HCT116 (cell line): ENCODE measurements around the gene IL1RL1. TPM values are rescaled to one million over a fixed set of nuclear protein-coding genes. Genes with fewer than 3 reads are reported as not detected.

ENCODE experiments used
- ATAC-seq: fragments of 200-7000 bp; cut with Tn5 transposase; 2 replicates; pipeline ENCODE4 v1.9.1; 2020; ENCODE audit warnings: mild to moderate bottlenecking, moderate library complexity
- BruUV-seq: library from RNA; stranded (reverse); fragments of 400-500 nt; replicated peaks from 2 replicates; lab custom pipeline; 2021; lab: Mats Ljungman, UMichigan
- CTCF ChIA-PET: fragments of 300-600 bp; sonication (Branson Sonifier 250); formaldehyde crosslinking; loops from one replicate; lab custom pipeline; 2021; ENCODE audit warnings: antibody characterized with exemption; lab: Charles Lee
- POLR2A ChIA-PET: fragments of 300-600, 350-600 bp; sonication (Branson Sonifier 250); formaldehyde crosslinking; loops from one replicate; lab custom pipeline; 2021; ENCODE audit warnings: antibody characterized with exemption; lab: Charles Lee
- RAD21 ChIA-PET, 2 experiments: fragments of 300-600 bp; sonication (Branson Sonifier 250); formaldehyde crosslinking; loops; one replicate each; lab custom pipeline; 2023; ENCODE audit warnings: low total read pairs in 2 of 2; ENCODE audit not compliant: uncharacterized antibody in 2 of 2, unreplicated experiment in 2 of 2, low non-redundant PET in 1 of 2; lab: Charles Lee
- DNase-seq: peaks from one replicate; pipeline ENCODE4 v3.0.0-alpha.2; 2010; ENCODE audit warnings: low read depth, low spot score
- H2AFZ ChIP-seq: fragments of 200-600 bp; shearing (Covaris generic), sonication (generic); 2 replicates; pipeline ENCODE4 v1.6.1; 2017; ENCODE audit warnings: low read depth, mixed run types, mixed read lengths, antibody characterized with exemption, low read length; ENCODE audit not compliant: poor library complexity, severe bottlenecking
- H3K27ac ChIP-seq: 2 replicates; pipeline ENCODE4 v1.5.1; 2012; ENCODE audit warnings: low read depth, low read length
- H3K27me3 ChIP-seq: fragments of 200-600 bp; sonication (generic); 2 replicates; pipeline ENCODE4 v1.6.1; 2016; ENCODE audit warnings: mixed run types, low read length, mixed read lengths; ENCODE audit not compliant: insufficient read depth
- H3K36me3 ChIP-seq, 2 experiments: fragments of 200-500 bp in 1 of 2; fragments of 200-600 bp in 1 of 2; sonication (Bioruptor generic) in 1 of 2; sonication (generic) in 1 of 2; 2 replicates each; pipeline versions ENCODE4 v1.5.1 to v1.6.1; 2014 to 2016; ENCODE audit warnings: low read length in 2 of 2, inconsistent platforms in 1 of 2, mixed read lengths in 1 of 2, mixed run types in 1 of 2; ENCODE audit not compliant: insufficient read depth in 2 of 2, control insufficient read depth in 1 of 2
- H3K4me1 ChIP-seq, 2 experiments: fragments of 200-600 bp in 1 of 2; sonication (generic) in 1 of 2; 2 replicates each; pipeline versions ENCODE4 v1.5.1 to v1.6.1; 2012 to 2017; ENCODE audit warnings: low read length in 2 of 2, inconsistent platforms in 1 of 2, mild to moderate bottlenecking in 1 of 2, mixed read lengths in 1 of 2, mixed run types in 1 of 2, moderate library complexity in 1 of 2; ENCODE audit not compliant: insufficient read depth in 2 of 2, control insufficient read depth in 1 of 2
- H3K4me2 ChIP-seq: fragments of 200-600 bp; sonication (generic); 2 replicates; pipeline ENCODE4 v1.6.1; 2017; ENCODE audit warnings: mixed run types, low read length, mixed read lengths
- H3K4me3 ChIP-seq, 2 experiments: fragments of 200-600 bp in 1 of 2; sonication (generic) in 1 of 2; replicated peaks in 1 of 2; 2 replicates each; pipeline ENCODE4 v1.5.1; 2011 to 2016; ENCODE audit warnings: low read length in 2 of 2, control low read depth in 1 of 2, low read depth in 1 of 2, mild to moderate bottlenecking in 1 of 2, mixed read lengths in 1 of 2, mixed run types in 1 of 2
- H3K79me2 ChIP-seq: fragments of 200-600 bp; sonication (generic); 2 replicates; pipeline ENCODE4 v1.6.1; 2017; ENCODE audit warnings: mild to moderate bottlenecking, mixed run types, low read length, moderate library complexity, mixed read lengths; ENCODE audit not compliant: insufficient read depth
- H3K9ac ChIP-seq: fragments of 200-600 bp; sonication (generic); 2 replicates; pipeline ENCODE4 v1.6.1; 2016; ENCODE audit warnings: low read length, mixed read lengths
- H3K9me2 ChIP-seq: fragments of 200-600 bp; sonication (generic), shearing (Covaris generic); 2 replicates; pipeline ENCODE4 v1.6.1; 2017; ENCODE audit warnings: mixed run types, mild to moderate bottlenecking, moderate library complexity; ENCODE audit not compliant: insufficient read depth
- H3K9me3 ChIP-seq, 2 experiments: fragments of 200-500 bp in 1 of 2; fragments of 200-600 bp in 1 of 2; sonication (Bioruptor generic) in 1 of 2; sonication (generic) in 1 of 2; 2 replicates each; pipeline ENCODE4 v1.6.1; 2014 to 2017; ENCODE audit warnings: low read length in 2 of 2, mixed read lengths in 2 of 2, inconsistent platforms in 1 of 2, low read depth in 1 of 2, mild to moderate bottlenecking in 1 of 2, mixed run types in 1 of 2, moderate library complexity in 1 of 2; ENCODE audit not compliant: control insufficient read depth in 1 of 2, insufficient read depth in 1 of 2
- H4K20me1 ChIP-seq: fragments of 200-600 bp; sonication (generic), shearing (Covaris generic); 2 replicates; pipeline ENCODE4 v1.6.1; 2017; ENCODE audit warnings: mixed run types, mild to moderate bottlenecking, moderate library complexity; ENCODE audit not compliant: insufficient read depth
- CEBPB ChIP-seq: IDR thresholded peaks from 2 replicates; pipeline ENCODE4 v1.6.1; 2012; ENCODE audit warnings: low read depth
- ELF1 ChIP-seq: IDR thresholded peaks from 2 replicates; pipeline ENCODE4 v1.6.1; 2012; ENCODE audit warnings: low read depth, borderline replicate concordance
- EZH2 ChIP-seq: fragments of 200-600 bp; sonication (generic); IDR thresholded peaks from 2 replicates; pipeline ENCODE4 v1.6.1; 2017; ENCODE audit warnings: antibody characterized with exemption, mixed run types
- EZH2phosphoT487 ChIP-seq: fragments of 200-600 bp; IDR thresholded peaks from 2 replicates; pipeline ENCODE4 v1.6.1; 2018; ENCODE audit warnings: antibody characterized with exemption, borderline replicate concordance
- POLR2AphosphoS5 ChIP-seq: IDR thresholded peaks from 2 replicates; pipeline ENCODE4 v1.6.1; 2011; ENCODE audit warnings: mild to moderate bottlenecking, low read depth, low read length, moderate library complexity
- RAD21 ChIP-seq: IDR thresholded peaks from 2 replicates; pipeline ENCODE4 v1.6.1; 2012; ENCODE audit warnings: low read depth, mild to moderate bottlenecking
- YY1 ChIP-seq: IDR thresholded peaks from 2 replicates; pipeline ENCODE4 v1.6.1; 2011; ENCODE audit warnings: low read length, low read depth, moderate library complexity, mild to moderate bottlenecking; ENCODE audit not compliant: insufficient replicate concordance; ENCODE audit errors: extremely low read depth
- intact Hi-C: fragments of 100-400 bp; cut with micrococcal nuclease; formaldehyde crosslinking; loops from 2 replicates; pipeline ENCODE4 v1.10.0; 2022
- total RNA-seq: library from RNA; stranded (reverse); gene quantifications from one replicate; pipeline ENCODE4 v1.2.1, GENCODE V29; 2021; ENCODE audit not compliant: unreplicated experiment
- TF ChIP-seq, protein P1 (sequence below): IDR thresholded peaks from 2 replicates; pipeline ENCODE4 v1.6.1; 2012
- TF ChIP-seq, protein P2 (sequence below): IDR thresholded peaks from 2 replicates; pipeline ENCODE4 v1.6.1; 2012
- TF ChIP-seq, protein P3 (sequence below): IDR thresholded peaks from 2 replicates; pipeline ENCODE4 v1.6.1; 2012; ENCODE audit warnings: low read depth

IL1RL1 gene
- total RNA-seq, 1 experiment from 2014 or later = not detected

DNA sequence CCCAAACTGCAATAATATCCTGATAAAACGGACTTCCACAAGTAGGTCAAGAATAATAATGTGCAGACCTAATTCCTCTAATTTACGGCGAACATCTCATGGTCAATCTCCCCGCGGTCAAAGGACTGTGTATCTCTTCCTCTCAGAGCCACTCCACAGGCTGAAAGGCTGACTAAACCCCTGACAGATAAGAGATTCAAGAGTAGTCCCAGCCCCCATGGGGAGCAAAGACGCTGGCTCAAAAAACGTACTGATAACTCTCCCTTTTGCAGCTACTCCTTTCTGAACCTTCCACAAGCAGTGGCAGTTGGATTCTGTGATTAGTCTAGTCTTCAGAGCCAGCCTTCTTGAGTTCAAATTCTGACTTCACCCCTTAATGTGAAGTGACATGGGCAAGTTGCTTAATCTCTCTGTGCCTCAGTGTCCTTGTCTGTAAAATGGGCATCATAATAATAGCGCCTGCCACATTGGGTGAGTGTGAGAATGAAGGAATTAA lies 24.6 kb downstream of the IL1RL1 start:
- Histone ChIP-seq H3K27ac (no peak overlapping the region), H2AFZ (no peak overlapping the region), H3K4me2 (no peak overlapping the region), H3K27me3 (no peaks in the 10 kb centered on the region), H4K20me1 (no peaks in the 10 kb centered on the region)
- RAD21 ChIA-PET = no interaction called here
- no peak for TF ChIP-seq EZH2
- TF ChIP-seq, protein P1, sequence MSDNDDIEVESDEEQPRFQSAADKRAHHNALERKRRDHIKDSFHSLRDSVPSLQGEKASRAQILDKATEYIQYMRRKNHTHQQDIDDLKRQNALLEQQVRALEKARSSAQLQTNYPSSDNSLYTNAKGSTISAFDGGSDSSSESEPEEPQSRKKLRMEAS = no peak
- TF ChIP-seq EZH2phosphoT487 = no peak
- no peak for TF ChIP-seq CEBPB
- TF ChIP-seq, protein P2, sequence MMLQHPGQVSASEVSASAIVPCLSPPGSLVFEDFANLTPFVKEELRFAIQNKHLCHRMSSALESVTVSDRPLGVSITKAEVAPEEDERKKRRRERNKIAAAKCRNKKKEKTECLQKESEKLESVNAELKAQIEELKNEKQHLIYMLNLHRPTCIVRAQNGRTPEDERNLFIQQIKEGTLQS = no peak
- TF ChIP-seq ELF1 = no peak
- TF ChIP-seq YY1 = no peak
- TF ChIP-seq, protein P3, sequence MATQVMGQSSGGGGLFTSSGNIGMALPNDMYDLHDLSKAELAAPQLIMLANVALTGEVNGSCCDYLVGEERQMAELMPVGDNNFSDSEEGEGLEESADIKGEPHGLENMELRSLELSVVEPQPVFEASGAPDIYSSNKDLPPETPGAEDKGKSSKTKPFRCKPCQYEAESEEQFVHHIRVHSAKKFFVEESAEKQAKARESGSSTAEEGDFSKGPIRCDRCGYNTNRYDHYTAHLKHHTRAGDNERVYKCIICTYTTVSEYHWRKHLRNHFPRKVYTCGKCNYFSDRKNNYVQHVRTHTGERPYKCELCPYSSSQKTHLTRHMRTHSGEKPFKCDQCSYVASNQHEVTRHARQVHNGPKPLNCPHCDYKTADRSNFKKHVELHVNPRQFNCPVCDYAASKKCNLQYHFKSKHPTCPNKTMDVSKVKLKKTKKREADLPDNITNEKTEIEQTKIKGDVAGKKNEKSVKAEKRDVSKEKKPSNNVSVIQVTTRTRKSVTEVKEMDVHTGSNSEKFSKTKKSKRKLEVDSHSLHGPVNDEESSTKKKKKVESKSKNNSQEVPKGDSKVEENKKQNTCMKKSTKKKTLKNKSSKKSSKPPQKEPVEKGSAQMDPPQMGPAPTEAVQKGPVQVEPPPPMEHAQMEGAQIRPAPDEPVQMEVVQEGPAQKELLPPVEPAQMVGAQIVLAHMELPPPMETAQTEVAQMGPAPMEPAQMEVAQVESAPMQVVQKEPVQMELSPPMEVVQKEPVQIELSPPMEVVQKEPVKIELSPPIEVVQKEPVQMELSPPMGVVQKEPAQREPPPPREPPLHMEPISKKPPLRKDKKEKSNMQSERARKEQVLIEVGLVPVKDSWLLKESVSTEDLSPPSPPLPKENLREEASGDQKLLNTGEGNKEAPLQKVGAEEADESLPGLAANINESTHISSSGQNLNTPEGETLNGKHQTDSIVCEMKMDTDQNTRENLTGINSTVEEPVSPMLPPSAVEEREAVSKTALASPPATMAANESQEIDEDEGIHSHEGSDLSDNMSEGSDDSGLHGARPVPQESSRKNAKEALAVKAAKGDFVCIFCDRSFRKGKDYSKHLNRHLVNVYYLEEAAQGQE = no peak
- TF ChIP-seq RAD21 = no peak
- TF ChIP-seq POLR2AphosphoS5 = no peak
- TF ChIP-seq, all 23 proteins: peak for 0
- Histone ChIP-seq H3K9me2 (peaks cover 6% of the 10 kb centered on the region; the same call in 1 of the 2 replicates), H3K36me3 (no peaks in the 10 kb centered on the region), H3K9ac (no peak overlapping the region), H3K4me3 (no peak overlapping the region), H3K9me3 (0 out of 4 replicates have a peak, but pooled peaks cover 0 to under 1% of the 10 kb centered on the region in 2 experiments), H3K79me2 (no peaks in the 10 kb centered on the region), H3K4me1 (no peaks in the 10 kb centered on the region)
- POLR2A ChIA-PET = no interaction called here
- no TSS peak for BruUV-seq
- CTCF ChIA-PET = interaction anchor here (1.0 kb wide), 1 partner anchor 34 kb away, joined by 3 read pairs; no protein-coding TSS in a partner anchor
- intact Hi-C loops = no loop called here
- no peak for DNase-seq
- ATAC-seq = no peak
